HCT116 (cell line): Measurements from ENCODE around the gene CD3D. TPM values are rescaled to one million over a fixed set of nuclear protein-coding genes. Genes with fewer than 3 reads are reported as not detected.

ENCODE experiments used
- ATAC-seq: fragments of 200-7000 bp; cut with Tn5 transposase; 2 replicates; pipeline ENCODE4 v1.9.1; 2020; ENCODE audit warnings: mild to moderate bottlenecking, moderate library complexity
- BruUV-seq: library from RNA; stranded (reverse); fragments of 400-500 nt; replicated peaks from 2 replicates; lab custom pipeline; 2021; lab: Mats Ljungman, UMichigan
- CTCF ChIA-PET: fragments of 300-600 bp; sonication (Branson Sonifier 250); formaldehyde crosslinking; loops from one replicate; lab custom pipeline; 2021; ENCODE audit warnings: antibody characterized with exemption; lab: Charles Lee
- POLR2A ChIA-PET: fragments of 300-600, 350-600 bp; sonication (Branson Sonifier 250); formaldehyde crosslinking; loops from one replicate; lab custom pipeline; 2021; ENCODE audit warnings: antibody characterized with exemption; lab: Charles Lee
- RAD21 ChIA-PET, 2 experiments: fragments of 300-600 bp; sonication (Branson Sonifier 250); formaldehyde crosslinking; loops; one replicate each; lab custom pipeline; 2023; ENCODE audit warnings: low total read pairs in 2 of 2; ENCODE audit not compliant: uncharacterized antibody in 2 of 2, unreplicated experiment in 2 of 2, low non-redundant PET in 1 of 2; lab: Charles Lee
- DNase-seq: peaks from one replicate; pipeline ENCODE4 v3.0.0-alpha.2; 2010; ENCODE audit warnings: low read depth, low spot score
- H2AFZ ChIP-seq: fragments of 200-600 bp; shearing (Covaris generic), sonication (generic); 2 replicates; pipeline ENCODE4 v1.6.1; 2017; ENCODE audit warnings: low read depth, mixed run types, mixed read lengths, antibody characterized with exemption, low read length; ENCODE audit not compliant: poor library complexity, severe bottlenecking
- H3K27ac ChIP-seq: 2 replicates; pipeline ENCODE4 v1.5.1; 2012; ENCODE audit warnings: low read depth, low read length
- H3K27me3 ChIP-seq: fragments of 200-600 bp; sonication (generic); 2 replicates; pipeline ENCODE4 v1.6.1; 2016; ENCODE audit warnings: mixed run types, low read length, mixed read lengths; ENCODE audit not compliant: insufficient read depth
- H3K36me3 ChIP-seq, 2 experiments: fragments of 200-500 bp in 1 of 2; fragments of 200-600 bp in 1 of 2; sonication (Bioruptor generic) in 1 of 2; sonication (generic) in 1 of 2; 2 replicates each; pipeline versions ENCODE4 v1.5.1 to v1.6.1; 2014 to 2016; ENCODE audit warnings: low read length in 2 of 2, inconsistent platforms in 1 of 2, mixed read lengths in 1 of 2, mixed run types in 1 of 2; ENCODE audit not compliant: insufficient read depth in 2 of 2, control insufficient read depth in 1 of 2
- H3K4me1 ChIP-seq, 2 experiments: fragments of 200-600 bp in 1 of 2; sonication (generic) in 1 of 2; 2 replicates each; pipeline versions ENCODE4 v1.5.1 to v1.6.1; 2012 to 2017; ENCODE audit warnings: low read length in 2 of 2, inconsistent platforms in 1 of 2, mild to moderate bottlenecking in 1 of 2, mixed read lengths in 1 of 2, mixed run types in 1 of 2, moderate library complexity in 1 of 2; ENCODE audit not compliant: insufficient read depth in 2 of 2, control insufficient read depth in 1 of 2
- H3K4me2 ChIP-seq: fragments of 200-600 bp; sonication (generic); 2 replicates; pipeline ENCODE4 v1.6.1; 2017; ENCODE audit warnings: mixed run types, low read length, mixed read lengths
- H3K4me3 ChIP-seq, 2 experiments: fragments of 200-600 bp in 1 of 2; sonication (generic) in 1 of 2; replicated peaks in 1 of 2; 2 replicates each; pipeline ENCODE4 v1.5.1; 2011 to 2016; ENCODE audit warnings: low read length in 2 of 2, control low read depth in 1 of 2, low read depth in 1 of 2, mild to moderate bottlenecking in 1 of 2, mixed read lengths in 1 of 2, mixed run types in 1 of 2
- H3K79me2 ChIP-seq: fragments of 200-600 bp; sonication (generic); 2 replicates; pipeline ENCODE4 v1.6.1; 2017; ENCODE audit warnings: mild to moderate bottlenecking, mixed run types, low read length, moderate library complexity, mixed read lengths; ENCODE audit not compliant: insufficient read depth
- H3K9ac ChIP-seq: fragments of 200-600 bp; sonication (generic); 2 replicates; pipeline ENCODE4 v1.6.1; 2016; ENCODE audit warnings: low read length, mixed read lengths
- H3K9me2 ChIP-seq: fragments of 200-600 bp; sonication (generic), shearing (Covaris generic); 2 replicates; pipeline ENCODE4 v1.6.1; 2017; ENCODE audit warnings: mixed run types, mild to moderate bottlenecking, moderate library complexity; ENCODE audit not compliant: insufficient read depth
- H3K9me3 ChIP-seq, 2 experiments: fragments of 200-500 bp in 1 of 2; fragments of 200-600 bp in 1 of 2; sonication (Bioruptor generic) in 1 of 2; sonication (generic) in 1 of 2; 2 replicates each; pipeline ENCODE4 v1.6.1; 2014 to 2017; ENCODE audit warnings: low read length in 2 of 2, mixed read lengths in 2 of 2, inconsistent platforms in 1 of 2, low read depth in 1 of 2, mild to moderate bottlenecking in 1 of 2, mixed run types in 1 of 2, moderate library complexity in 1 of 2; ENCODE audit not compliant: control insufficient read depth in 1 of 2, insufficient read depth in 1 of 2
- H4K20me1 ChIP-seq: fragments of 200-600 bp; sonication (generic), shearing (Covaris generic); 2 replicates; pipeline ENCODE4 v1.6.1; 2017; ENCODE audit warnings: mixed run types, mild to moderate bottlenecking, moderate library complexity; ENCODE audit not compliant: insufficient read depth
- ATF3 ChIP-seq: IDR thresholded peaks from 2 replicates; pipeline ENCODE4 v1.6.1; 2012
- CTCF ChIP-seq, 3 experiments: fragments of 200-600 bp in 1 of 3; sonication (generic) in 1 of 3; IDR thresholded peaks in 2 of 3; conservative IDR thresholded peaks in 1 of 3; 2 replicates each; pipeline ENCODE4 v1.5.1; 2012 to 2017; ENCODE audit warnings: low read depth in 2 of 3, low read length in 2 of 3, antibody characterized with exemption in 1 of 3, borderline replicate concordance in 1 of 3, control low read depth in 1 of 3, mild to moderate bottlenecking in 1 of 3, mixed read lengths in 1 of 3, mixed run types in 1 of 3, moderate library complexity in 1 of 3; ENCODE audit not compliant: insufficient read depth in 1 of 3
- EGR1 ChIP-seq: IDR thresholded peaks from 2 replicates; pipeline ENCODE4 v1.6.1; 2012; ENCODE audit warnings: low read depth
- POLR2AphosphoS5 ChIP-seq: IDR thresholded peaks from 2 replicates; pipeline ENCODE4 v1.6.1; 2011; ENCODE audit warnings: mild to moderate bottlenecking, low read depth, low read length, moderate library complexity
- RAD21 ChIP-seq: IDR thresholded peaks from 2 replicates; pipeline ENCODE4 v1.6.1; 2012; ENCODE audit warnings: low read depth, mild to moderate bottlenecking
- TCF7L2 ChIP-seq: IDR thresholded peaks from 2 replicates; pipeline ENCODE4 v1.7.0; 2011; ENCODE audit warnings: borderline replicate concordance, inconsistent platforms; ENCODE audit not compliant: insufficient read depth, insufficient read length; ENCODE audit errors: extremely low read depth
- YY1 ChIP-seq: IDR thresholded peaks from 2 replicates; pipeline ENCODE4 v1.6.1; 2011; ENCODE audit warnings: low read length, low read depth, moderate library complexity, mild to moderate bottlenecking; ENCODE audit not compliant: insufficient replicate concordance; ENCODE audit errors: extremely low read depth
- intact Hi-C: fragments of 100-400 bp; cut with micrococcal nuclease; formaldehyde crosslinking; loops from 2 replicates; pipeline ENCODE4 v1.10.0; 2022
- total RNA-seq: library from RNA; stranded (reverse); gene quantifications from one replicate; pipeline ENCODE4 v1.2.1, GENCODE V29; 2021; ENCODE audit not compliant: unreplicated experiment

Gene CD3D
- total RNA-seq, 1 experiment from 2014 or later = 1.0 TPM

GRCh38 chr11:118353084-118353710, 10.7 kb upstream of the CD3D start:
- no peaks in the 10 kb centered on the region for H3K9me3 ChIP-seq
- TF ChIP-seq RAD21 (peak; percentile 62), POLR2AphosphoS5 (no peak), CTCF (IDR thresholded peaks at IDR 0.05 in 2 of 3, conservative IDR thresholded peaks at IDR 0.05 in 1 of 3; ENCODE audit: borderline replicate concordance in 1 of 3, insufficient read depth in 1 of 3, low read depth in 2 of 3, low read length in 2 of 3) (peak; percentile 45 to 76 (median 70); a peak in 5 of 6 replicates)
- TF ChIP-seq, all 23 proteins: peak for 2
- H3K27me3 ChIP-seq = peaks cover 22% of the 10 kb centered on the region
- no peak overlapping the region for H3K9ac ChIP-seq
- H4K20me1 ChIP-seq = no peaks in the 10 kb centered on the region
- H3K9me2 ChIP-seq = no peaks in the 10 kb centered on the region
- ATAC-seq (no peak; the same call in 1 of the 2 replicates), DNase-seq (no peak)
- H3K36me3 ChIP-seq = no peaks in the 10 kb centered on the region
- CTCF ChIA-PET = interaction anchor here (1.0 to 1.8 kb wide), 3 partner anchors 9 to 155 kb away, joined by 4 to 7 read pairs (median 5); no protein-coding TSS in a partner anchor
- no TSS peak for BruUV-seq
- no peaks in the 10 kb centered on the region for H3K4me1 ChIP-seq
- H3K4me3 ChIP-seq = no peak overlapping the region
- peak overlapping the region; percentile 51 for H3K4me2 ChIP-seq
- H3K79me2 ChIP-seq = no peaks in the 10 kb centered on the region
- peak overlapping the region; percentile 87 for H2AFZ ChIP-seq
- no peak overlapping the region for H3K27ac ChIP-seq
- intact Hi-C loops = loop anchor here (1.0 to 2.0 kb wide), 3 partner anchors 58 to 208 kb away; no protein-coding TSS in a partner anchor
- RAD21 ChIA-PET = interaction anchor here in 1 of 2 experiments (0.7 kb wide), 1 partner anchor 20 kb away, joined by 3 read pairs; no protein-coding TSS in a partner anchor
- POLR2A ChIA-PET = no interaction called here

- ATAC-seq (no peak), DNase-seq (no peak)
- intact Hi-C loops = no loop called here
- BruUV-seq = no TSS peak
- H3K4me3 ChIP-seq = no peak overlapping the region
- TF ChIP-seq TCF7L2 (no peak), EGR1 (no peak), ATF3 (no peak), RAD21 (no peak), YY1 (no peak)
- no peak overlapping the region for H3K4me2 ChIP-seq
- no peaks in the 10 kb centered on the region for H3K36me3 ChIP-seq
- H3K27ac ChIP-seq = no peak overlapping the region
- no peak overlapping the region for H2AFZ ChIP-seq
- H3K4me1 ChIP-seq = no peaks in the 10 kb centered on the region
- ChIA-PET RAD21 (no interaction called here), POLR2A (no interaction called here), CTCF (interaction anchor here (0.9 kb wide), 1 partner anchor 151 kb away, joined by 3 read pairs; no protein-coding TSS in a partner anchor)
- no peaks in the 10 kb centered on the region for H3K9me2 ChIP-seq
- H3K9ac ChIP-seq = no peak overlapping the region
- peaks cover 30% of the 10 kb centered on the region for H3K27me3 ChIP-seq
- no peaks in the 10 kb centered on the region for H4K20me1 ChIP-seq
- H3K79me2 ChIP-seq = no peaks in the 10 kb centered on the region
- no peaks in the 10 kb centered on the region for H3K9me3 ChIP-seq
Measured at GRCh38 chr11:118349475-118349874, 7.0 kb upstream of the CD3D start.
